Posterior cingulate gyrus (tissue), 11 donors: Measurements from ENCODE around the gene NEAT1.

Experiments used
- DNase-seq, 10 donors: peaks; one replicate each; pipeline versions ENCODE4 v3.0.0 to v3.0.0-alpha.2; 2020 to 2021; ENCODE audit warnings: mixed read lengths in 3 of 10
- intact Hi-C: fragments of 100-400 bp; cut with DNase I; formaldehyde crosslinking; loops from one replicate; pipeline ENCODE4 v1.15.1; 2023

NEAT1 gene

DNA sequence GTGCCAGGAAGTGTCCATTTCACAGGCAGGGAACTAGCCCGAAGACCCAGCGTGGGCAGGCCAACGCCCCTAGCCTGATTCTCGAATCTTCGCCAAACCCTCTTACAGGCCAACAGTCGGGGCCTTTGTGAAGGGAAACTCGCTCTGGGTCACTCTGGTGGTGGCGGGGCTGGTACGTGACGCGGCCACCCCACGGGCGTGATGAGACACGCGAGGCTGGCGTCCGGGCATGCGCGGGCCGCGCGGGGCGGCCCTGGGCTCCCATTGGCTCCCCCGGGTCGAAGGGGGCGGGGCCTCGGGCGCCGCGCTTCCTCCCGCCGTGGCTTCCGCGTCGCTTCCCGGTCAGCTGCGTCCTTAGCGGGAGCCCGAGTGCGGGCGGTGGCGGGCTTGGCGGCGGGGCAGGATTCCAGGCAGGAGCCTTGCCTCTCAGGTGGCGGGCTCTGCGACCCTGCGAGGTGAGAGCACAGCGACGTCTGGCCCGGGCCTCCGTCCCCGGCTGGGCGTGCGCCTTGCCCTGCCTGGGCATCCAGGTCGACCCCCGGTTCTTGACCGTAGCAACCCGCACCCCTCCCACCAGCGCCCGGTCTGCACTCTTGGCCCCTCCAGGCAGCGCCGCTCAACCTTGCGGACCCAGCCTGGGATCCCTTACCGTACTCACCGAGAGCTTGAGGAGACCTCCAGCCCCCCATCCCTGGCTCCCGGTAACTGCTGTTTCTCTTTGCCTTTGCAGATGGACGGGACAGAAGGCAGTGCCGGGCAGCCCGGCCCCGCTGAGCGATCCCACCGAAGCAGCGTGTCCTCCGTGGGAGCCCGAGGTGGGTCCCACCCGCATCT is 36.1 kb upstream of the NEAT1 start, which contains the start of gene FRMD8:
Gene FRMD8 (plus strand): TSS at position 331 of the 834 bp plus-strand sequence. CDS start 400 bp downstream, at position 731.
- intact Hi-C loops: no loop called here

DNA sequence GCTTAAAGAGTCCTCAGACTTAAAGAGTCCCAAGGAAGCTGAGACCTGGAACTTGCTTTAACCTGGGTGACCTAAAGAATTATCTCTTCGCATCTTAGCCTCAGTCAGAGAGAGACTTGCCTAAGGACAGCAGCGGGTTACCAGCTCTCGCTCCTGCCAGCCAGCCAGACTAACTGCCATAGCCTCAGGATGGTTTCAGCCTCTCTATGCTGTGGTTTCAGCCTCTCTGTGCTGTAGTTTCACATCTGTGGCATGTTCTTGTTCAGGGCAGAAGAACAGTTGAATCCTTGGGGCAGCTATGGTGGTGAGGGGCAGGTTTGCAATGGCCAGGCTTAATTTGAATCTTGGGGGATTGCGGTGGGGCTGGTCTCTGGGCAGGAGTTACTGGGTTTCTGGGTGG is 33.9 kb upstream of the NEAT1 start:
- DNase-seq: no peak
- intact Hi-C loops: no loop called here

More for the DNA sequence above, 36.1 kb upstream of the NEAT1 start, which contains the start of gene FRMD8:
- DNase-seq: peak; percentile 83 to 99 (median 92)

DNA sequence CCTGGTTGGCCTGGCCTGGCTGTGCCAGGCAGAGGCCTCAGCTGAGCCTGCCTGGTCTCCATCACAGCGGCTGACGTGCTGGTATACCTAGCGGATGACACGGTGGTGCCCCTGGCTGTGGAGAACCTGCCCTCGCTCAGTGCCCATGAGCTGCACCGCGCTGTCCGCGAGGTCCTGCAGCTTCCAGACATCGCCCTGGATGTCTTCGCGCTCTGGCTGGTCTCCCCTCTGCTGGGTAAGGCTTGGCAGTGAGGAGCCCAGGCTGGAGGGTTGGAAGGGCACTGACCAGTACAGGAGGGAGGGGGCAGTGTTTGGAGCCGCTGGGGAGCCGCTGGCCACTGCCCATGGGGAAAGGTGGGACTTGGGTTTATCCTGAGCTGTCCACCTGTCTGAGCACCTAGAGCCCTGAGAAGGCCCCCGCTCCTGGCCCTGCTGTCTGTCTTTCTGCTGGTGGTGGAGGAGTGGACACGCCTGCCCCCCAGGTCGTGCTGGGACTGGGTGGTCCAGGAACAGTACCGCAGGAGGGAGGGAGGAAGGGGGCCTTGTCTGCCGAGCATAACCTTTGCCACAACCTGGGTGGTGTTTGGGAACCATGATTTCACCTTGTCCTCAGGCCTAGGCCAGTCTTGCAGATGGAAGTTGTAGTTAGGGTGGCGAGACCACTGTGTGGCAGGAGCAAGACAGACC is 33.2 kb upstream of the NEAT1 start:
- peak in 1 of 10 donors; percentile 75 for DNase-seq
- intact Hi-C loops: no loop called here

DNA sequence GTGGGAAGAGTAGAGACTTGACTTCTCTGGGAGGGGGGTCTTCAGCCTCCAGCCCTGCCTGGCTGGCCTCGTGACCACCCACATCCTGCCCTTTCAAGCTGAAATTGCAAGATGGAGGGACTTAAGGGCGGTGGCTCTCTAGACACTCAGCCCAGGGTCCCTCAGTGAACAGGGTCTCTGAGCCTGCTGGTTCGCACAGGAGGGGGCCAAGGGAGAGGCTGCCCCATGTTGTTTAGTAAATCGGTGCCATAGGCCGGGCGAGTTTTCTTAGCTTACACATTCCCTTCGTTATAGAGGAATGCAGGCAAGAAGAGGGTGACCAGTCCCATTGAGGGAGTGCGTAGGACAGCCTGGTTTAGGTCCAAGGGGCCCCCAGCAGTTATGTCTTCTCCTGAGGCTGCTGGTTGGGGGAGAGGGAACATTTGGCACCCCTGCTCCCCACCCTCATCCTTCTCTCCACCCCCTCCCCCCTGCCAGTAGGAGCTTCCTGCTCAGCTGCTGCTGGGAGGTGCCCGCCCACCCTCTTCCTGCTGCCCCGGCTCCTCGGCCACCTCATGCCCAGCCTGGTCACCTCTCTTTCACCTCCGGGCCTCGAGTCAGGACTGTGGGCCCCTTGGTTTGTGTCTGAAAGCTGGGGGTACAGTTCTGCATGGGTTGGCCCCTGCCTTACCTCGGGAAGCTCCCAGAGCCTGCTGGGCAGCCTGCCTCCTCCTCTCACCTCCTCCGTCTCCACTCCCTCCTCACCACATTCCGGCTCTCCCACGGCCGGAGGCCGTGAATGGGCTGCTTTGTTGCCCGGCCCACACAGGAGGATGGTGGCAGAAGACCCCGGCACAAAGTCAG is 32.3 kb upstream of the NEAT1 start:
- DNase-seq: peak in 1 of 10 donors; percentile 79
- intact Hi-C loops: no loop called here

DNA sequence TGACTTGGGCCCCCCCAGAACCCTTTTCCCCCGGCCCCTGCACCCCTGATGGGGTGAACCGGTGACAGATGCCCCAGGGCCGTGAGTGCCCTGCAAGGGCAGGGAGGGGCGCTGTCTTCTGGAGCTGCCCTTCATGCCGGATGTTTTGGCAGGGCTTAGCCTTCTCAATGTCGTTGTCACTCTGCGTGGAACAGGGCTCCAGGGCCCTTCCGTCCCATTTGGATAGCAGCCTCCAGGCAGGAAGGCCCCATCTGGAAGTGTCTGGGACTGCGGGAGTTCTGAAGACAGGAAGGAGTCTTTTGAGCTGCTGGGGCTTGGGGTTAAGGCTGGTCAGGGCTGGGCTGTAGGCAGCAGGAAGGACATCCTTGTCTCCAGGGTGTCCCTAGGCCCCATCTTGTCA is 31.6 kb upstream of the NEAT1 start:
- intact Hi-C loops: no loop called here
- DNase-seq: peak in 1 of 10 donors; percentile 81

DNA sequence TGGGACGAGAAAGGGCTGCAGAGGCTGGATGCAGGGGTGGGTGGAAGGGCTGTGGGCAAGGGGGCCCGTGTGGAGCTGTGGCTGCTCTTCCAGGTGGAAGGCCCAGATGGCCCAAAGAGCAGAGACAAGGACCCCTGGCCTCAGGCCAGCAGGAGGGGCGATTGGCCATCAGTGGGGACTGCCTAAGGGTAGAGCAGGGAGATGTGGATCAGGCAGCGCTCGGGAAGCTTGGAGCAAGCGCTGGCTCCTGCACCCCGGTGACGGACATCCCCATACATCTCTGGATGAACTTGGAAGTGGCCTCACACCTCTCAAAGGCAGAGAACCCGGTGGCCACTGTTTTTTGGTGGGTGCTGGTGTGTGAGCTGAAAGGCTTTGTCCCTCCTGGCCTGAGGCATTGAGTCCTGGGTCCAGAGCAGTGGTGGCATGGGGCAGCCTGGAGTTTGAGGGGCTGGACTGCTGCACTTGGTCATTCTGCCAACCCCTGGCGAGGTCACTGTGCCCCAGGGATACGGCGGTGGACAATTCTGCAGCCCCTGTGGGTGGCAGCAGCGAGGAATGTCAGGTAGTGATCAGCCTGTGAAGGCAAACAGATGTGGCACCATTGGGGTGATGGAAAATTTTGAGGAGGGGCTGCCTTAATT is 30.3 kb upstream of the NEAT1 start:
- DNase-seq: peak in 1 of 10 donors; percentile 61
- intact Hi-C loops: no loop called here

DNA sequence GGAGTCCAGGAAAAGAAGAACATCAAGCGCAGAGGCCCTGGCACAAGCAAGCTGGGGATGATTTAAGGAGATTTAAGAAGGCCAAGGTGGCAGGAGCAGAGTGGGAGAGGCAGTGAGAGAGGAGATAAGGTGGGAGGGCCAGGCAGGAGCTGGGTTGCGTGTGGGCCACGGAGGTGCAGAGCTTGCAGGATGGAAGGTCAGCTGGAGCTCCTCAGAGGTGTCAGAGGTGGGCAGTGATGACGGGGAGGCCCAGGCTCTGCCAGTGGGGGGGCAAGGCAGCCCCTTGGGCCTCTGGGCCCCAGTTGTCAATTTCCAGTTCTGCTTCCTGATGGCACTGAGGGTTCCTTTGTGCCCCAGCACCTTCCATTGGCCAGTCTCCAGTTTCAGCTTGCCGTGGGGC is 29.7 kb upstream of the NEAT1 start:
- intact Hi-C loops: no loop called here

DNA sequence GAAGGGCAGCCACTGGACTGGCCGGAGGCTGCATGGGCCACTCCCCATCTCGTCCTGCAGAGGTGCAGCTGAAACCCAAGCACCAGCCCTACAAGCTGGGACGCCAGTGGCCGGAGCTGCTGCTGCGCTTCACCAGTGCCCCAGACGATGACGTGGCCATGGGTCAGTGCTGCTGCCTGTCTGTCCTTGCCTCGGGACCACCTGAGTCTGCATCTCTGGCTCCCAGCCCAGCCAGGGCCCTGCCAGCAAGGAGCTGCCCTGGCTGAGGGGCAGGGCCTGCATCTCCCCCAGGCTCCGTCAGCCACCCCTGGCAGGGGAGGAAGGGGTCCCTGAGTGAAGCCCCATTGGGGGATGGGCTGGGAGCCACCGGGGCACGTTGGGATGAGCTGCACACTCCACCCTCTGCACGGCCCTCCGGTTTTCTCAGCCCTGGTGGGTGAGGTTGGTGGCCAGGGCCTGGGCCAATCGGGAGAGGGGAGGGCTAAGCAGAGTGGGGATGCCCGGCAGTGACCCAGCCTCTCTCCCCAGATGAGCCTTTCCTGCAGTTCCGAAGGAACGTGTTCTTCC is 29.0 kb upstream of the NEAT1 start:
- peak in 1 of 10 donors; percentile 80 for DNase-seq
- intact Hi-C loops: no loop called here

More for the DNA sequence above, 29.7 kb upstream of the NEAT1 start:
- DNase-seq: peak in 1 of 10 donors; percentile 63

DNA sequence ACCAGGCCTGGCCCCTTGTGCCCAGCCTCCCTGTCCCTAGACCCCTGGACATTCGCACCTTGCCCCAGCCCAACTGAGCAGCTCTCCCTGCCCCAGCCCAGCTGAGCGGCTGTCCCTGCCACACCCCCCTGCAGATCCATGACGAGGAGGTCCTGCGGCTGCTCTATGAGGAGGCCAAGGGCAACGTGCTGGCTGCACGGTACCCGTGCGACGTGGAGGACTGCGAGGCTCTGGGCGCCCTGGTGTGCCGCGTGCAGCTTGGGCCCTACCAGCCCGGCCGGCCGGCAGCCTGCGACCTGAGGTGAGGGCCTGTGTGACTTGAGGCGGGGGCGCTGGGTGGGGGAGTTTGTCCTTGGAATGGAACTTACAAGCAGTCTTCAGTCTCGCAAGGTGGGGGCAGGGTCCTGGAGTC is 28.5 kb upstream of the NEAT1 start:
- intact Hi-C loops: no loop called here
- DNase-seq: no peak

DNA sequence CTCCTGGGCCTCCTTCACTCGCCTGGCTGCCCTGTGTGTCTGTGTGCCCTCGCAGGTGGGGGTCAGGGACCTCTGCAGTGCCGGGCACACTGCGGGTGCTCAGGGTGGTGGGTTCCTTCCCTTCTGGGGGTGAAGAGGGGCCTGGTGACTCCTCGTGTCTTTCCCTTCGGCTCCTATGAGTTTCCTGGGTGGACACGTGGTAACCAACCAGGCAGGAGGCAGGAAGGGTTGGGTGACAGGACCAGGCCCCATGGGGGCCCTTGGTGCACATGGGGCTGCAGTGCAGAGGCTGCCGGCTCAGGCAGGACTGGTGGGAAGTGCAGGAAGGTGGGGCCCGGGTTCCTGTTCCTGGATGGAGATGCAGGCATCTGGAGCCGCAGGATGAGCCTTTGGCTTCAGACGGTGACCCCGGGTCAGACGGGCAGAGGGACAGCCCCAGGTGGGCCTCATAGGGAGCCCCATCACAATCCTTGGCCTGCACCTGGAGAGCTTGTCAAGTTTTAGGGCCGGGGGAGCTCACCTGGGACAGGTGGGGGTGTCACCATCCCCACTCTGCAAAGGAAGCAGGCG is 26.6 kb upstream of the NEAT1 start:
- intact Hi-C loops: no loop called here

DNA sequence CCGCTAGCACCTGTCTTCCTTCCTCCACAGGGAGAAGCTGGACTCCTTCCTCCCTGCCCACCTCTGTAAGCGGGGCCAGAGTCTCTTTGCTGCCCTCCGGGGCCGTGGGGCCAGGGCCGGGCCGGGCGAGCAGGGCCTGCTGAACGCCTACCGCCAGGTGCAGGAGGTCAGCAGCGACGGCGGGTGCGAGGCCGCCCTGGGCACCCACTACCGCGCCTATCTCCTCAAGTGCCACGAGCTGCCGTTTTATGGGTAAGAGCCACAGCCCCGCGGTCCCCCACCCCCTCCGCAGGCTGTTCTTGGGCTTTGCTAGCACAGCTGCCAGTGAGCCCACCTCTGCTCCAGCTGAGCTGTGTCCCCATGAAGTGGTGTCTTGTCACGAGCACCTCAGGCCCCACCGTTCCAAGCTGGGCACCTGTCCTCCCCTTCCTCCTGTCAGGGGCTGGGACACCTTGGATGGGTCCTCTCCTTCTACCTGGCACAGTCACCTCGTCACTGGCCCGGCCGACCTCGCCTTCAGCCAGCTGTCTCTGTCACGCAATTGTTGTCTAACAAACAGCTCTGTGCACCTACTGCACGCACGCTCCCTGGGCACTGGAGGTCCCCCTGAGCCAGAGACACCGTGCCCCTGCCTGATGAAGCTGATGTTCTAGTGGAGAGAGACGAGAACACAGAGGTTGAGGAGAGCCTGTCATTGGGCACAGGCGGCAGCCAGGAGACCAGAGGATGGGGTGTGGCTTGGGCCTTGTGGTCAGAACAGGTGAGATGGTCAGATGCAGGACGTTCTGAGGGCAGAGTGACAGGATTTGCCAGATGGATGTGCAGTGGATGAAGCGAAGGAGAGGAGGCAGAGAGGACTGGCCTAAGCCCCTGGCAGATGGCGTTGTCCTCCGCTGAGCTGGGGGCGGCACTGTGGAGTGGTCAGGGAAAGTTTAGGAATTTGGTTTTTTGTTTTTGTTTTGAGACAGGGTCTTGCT is 25.5 kb upstream of the NEAT1 start:
- no peak for DNase-seq
- intact Hi-C loops: no loop called here

More for the DNA sequence above, 26.6 kb upstream of the NEAT1 start:
- DNase-seq: no peak

DNA sequence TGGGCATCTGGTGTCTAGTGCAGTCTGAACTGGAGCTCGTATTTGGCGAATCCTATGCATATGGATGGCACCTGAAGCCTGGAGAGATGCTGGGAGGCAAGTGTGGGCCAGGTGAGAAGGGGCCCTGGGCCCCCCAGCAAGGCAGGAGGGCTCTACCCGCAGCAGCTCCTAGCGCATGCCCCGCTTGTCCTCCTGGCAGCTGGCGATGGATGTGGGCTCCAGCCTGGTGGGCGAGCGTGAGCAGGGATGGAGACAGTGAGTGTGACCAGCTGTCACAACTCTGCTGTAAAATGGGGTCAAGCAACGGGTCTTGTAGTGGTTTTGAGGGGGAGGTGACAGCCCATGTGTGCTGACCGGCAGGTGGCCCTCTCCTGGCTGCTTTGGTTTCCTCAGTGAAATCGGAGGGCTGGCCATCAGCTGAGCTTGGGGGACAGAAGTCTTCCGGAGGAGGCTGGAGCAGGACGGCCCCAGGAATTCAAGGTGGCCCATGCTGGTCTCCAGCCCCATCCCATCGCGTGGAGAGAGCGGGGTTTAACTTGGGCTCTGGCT is 24.2 kb upstream of the NEAT1 start:
- intact Hi-C loops: no loop called here
- peak in 1 of 10 donors; percentile 13 for DNase-seq

DNA sequence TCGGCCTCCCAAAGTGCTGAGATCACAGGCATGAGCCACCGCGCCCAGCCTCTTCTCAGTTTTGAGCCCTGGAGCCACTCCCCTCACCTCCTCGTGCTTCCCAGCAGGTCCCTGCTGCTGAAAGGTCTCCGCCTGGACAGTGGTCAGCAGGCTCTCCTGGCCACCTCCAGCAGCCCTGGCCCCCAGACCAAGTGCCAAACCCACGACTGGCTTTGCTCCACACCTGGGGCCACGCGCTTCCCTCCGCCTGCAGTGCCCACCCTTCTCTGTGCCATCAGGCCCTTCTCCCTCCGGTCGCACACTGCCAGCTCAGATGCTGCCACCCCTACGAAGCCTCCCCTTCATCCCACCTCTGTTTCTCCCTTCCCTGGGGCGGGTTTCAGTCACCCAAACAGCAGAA is 23.3 kb upstream of the NEAT1 start:
- DNase-seq: no peak
- intact Hi-C loops: no loop called here

DNA sequence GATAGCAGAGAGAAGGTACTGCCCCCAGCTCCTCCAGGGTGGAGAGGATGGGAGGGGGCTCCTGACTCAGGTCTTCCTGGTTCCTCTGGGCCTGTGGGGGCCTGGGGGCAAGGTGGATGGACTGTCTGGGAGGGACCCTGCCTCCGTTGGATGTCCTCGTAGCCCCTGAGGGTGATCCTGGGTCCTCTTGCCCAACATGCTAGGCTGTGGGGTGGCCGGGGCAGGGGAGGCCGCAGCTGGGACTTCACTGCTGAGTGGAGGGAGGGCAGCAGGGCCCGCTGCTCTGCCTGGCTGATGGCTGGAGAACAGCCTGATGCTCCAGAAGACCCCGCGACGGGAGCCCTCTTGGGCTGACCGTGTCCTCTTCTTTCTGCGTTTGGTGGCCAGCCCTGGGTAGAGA is 22.8 kb upstream of the NEAT1 start:
- no peak for DNase-seq
- intact Hi-C loops: no loop called here

DNA sequence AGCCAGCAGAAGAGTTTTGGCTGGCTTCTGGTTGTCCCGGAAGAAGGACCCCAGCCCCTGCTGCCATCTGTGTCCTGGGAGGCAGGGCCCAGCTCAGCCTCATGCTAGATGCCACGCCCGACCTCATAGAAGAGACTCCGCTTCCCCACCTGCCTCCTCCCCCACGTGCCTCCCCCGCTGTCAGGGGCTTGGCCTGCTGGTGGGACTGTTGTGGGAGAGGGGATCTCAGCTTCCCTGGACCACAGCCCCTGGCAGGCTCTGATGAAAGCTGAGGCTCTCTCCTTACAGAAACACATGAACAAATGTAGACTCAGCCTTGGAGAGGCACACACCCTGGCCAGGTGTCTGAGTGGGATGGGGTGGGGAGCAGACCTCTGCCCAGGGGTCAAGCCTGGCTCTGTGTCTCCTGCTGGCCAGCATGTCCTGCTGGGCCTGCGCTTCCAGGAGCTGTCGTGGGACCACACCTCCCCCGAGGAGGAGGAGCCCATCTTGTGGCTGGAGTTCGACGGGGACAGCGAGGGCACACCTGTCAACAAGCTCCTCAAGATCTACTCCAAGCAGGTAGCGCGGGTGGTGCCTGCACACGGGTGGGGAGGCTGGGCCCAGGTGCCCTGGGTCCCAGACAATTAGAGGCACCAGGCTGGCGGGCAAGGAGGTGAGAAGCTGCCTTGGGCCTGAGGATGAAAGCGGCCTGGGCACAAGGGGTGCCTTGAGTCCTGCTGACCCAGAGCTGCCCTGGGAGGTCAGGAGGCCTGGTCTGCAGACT is 22.1 kb upstream of the NEAT1 start:
- DNase-seq: no peak
- intact Hi-C loops: no loop called here

DNA sequence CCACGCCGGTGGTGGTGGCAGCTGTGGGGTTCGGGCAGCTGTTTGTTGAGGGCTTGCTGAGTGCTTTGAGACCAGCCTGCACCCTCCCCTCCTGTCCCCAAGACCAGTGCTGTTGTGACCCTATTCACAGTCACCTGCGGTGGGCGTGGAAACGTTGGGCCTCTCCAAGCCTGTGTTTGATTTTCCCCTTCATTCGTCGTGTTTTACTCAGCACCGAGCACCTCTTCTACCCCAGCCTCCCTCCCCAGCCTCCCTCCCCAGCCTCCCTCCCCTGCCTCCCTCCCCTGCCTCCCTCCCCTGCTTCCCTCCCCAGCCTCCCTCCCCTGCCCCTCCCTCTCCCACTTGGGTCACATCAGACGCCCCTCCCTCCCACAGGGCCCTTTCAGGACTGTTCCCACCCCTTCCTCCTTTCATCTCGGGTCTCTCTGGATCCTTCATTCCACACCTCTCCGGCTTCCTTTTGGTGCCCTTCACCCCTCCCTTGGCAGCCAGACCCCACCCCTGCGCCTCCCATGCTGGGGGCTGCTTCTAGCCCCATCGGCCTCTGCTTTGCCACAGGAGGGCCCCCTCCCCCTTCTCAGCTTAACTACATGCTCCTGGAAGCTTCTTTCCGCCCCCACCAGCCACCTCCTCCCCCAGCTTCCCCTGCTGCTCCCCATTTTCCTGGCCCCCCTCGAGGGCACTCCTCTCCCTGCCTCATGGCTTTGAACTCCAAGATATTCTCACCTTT is 21.4 kb upstream of the NEAT1 start:
- intact Hi-C loops: no loop called here
- DNase-seq: no peak

DNA sequence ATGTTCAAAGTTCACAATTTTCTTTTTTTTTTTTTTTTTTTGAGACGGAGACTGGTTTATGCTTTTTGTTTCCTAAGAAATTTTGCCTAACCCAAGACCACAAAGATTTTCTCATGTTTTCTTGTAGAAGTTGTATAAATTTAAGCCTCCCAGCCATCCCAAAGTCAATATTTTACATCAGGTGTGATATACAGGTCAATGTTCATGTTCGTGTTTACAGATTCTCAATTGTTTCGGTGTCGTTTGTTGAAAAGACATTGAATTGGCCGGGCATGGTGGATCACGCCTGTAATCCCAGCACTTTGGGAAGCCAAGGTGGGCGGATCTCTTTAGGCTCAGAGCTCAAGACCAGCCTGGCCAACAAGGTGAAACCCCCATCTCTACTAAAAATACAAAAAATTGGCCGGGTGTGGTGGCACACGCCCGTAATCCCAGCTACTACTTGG is 20.8 kb upstream of the NEAT1 start:
- no peak for DNase-seq
- intact Hi-C loops: no loop called here
